Measurements from ENCODE around the gene SLC35F3. TPM values are rescaled to one million over a fixed set of nuclear protein-coding genes. Genes with fewer than 3 reads are reported as not detected.

Gene SLC35F3
- total and polyA plus RNA-seq, 9 of the 15 experiments (the other 6 are each of a cell fraction or from before 2014, with no cell fraction given), result 0.04 to 0.07 (median 0.04) TPM; not detected in 6

- POLR2A ChIA-PET, result no interaction called here
- Histone ChIP-seq H4K20me1 (replicated peaks; ENCODE audit: control insufficient read depth, insufficient read depth, low read length) (no peaks in the 10 kb centered on the region), H3K27ac (ENCODE audit: extremely low read depth, low read depth, low read length) (no peak overlapping the region), H3K4me2 (ENCODE audit: insufficient read depth, low read length) (no peak overlapping the region), H3K4me1 (replicated peaks in 1 of 2; ENCODE audit: control insufficient read depth in 2 of 2, insufficient read depth in 2 of 2, low read length in 2 of 2) (no peaks in the 10 kb centered on the region), H2AFZ (ENCODE audit: low read depth, low read length) (no peak overlapping the region), H3K27me3 (ENCODE audit: control insufficient read depth in 2 of 2, insufficient read depth in 2 of 2, low read length in 2 of 2) (peaks cover 3 to 7% of the 10 kb centered on the region in 2 experiments; a peak in 3 of 5 replicates), H3K36me3 (ENCODE audit: control insufficient read depth, insufficient read depth, low read length) (no peaks in the 10 kb centered on the region), H3K79me2 (ENCODE audit: control insufficient read depth, insufficient read depth, low read length) (no peaks in the 10 kb centered on the region), H3K9me1 (ENCODE audit: control insufficient read depth, insufficient read depth, low read length) (no peaks in the 10 kb centered on the region), H3K4me3 (no peak overlapping the region), H3K9me3 (replicated peaks; ENCODE audit: control insufficient read depth, insufficient read depth, low read depth, low read length) (no peaks in the 10 kb centered on the region), H3K9ac (ENCODE audit: insufficient read depth in 1 of 2, low read depth in 2 of 2, low read length in 2 of 2) (no peak overlapping the region)
- 1% methylated on average over 4 of the region's 4 CpGs for WGBS (ENCODE audit: insufficient coverage, low coverage, missing lambda C conversion rate)
- in situ Hi-C loops (cut with MboI), result no loop called here
- FAIRE-seq, result no peak
- CTCF ChIA-PET (ENCODE audit: low intra/inter-chr PET ratio), result interaction anchor here (0.7 kb wide), 1 partner anchor 42 kb away, joined by 3 read pairs; no protein-coding TSS in a partner anchor
- no TSS peak for BruUV-seq (replicated peaks)
- no peak for ATAC-seq
- TF ChIP-seq BDP1 (IDR thresholded peaks at IDR 0.05; ENCODE audit: insufficient read depth, insufficient read length) (no peak), TARDBP (IDR thresholded peaks at IDR 0.05) (no peak)
- no peak for DNase-seq (ENCODE audit: extremely low read depth in 1 of 4, low spot score in 3 of 4)
- intact Hi-C loops (cut with micrococcal nuclease), result no loop called here
Measured at GRCh38 chr1:234200566-234200965, 296.1 kb downstream of the SLC35F3 start.

DNA sequence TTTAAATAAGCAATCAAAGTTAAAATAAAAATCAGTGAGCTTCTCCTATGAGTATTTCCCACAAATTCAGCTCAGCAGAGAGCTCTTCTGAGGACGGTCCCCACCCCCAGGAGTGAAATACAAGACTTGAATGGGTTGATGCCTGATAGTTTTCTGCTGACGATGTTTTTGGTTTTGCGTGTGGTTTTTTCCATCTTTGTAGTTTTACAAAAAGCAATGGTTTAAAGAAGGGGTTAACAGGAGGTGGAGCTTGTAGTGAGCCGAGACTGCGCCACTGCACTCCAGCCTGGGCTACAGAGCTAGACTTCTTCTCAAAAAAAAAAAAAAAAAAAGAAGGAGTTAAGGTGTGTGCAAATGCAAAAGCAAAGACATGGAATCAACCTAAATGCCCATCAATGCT, 297.1 kb downstream of the SLC35F3 start:
- POLR2A ChIA-PET, result interaction anchor here (0.6 kb wide), 1 partner anchor 7 kb away, joined by 4 read pairs; no protein-coding TSS in a partner anchor
- no peak for DNase-seq (ENCODE audit: extremely low read depth in 1 of 4, low spot score in 3 of 4)
- in situ Hi-C loops (cut with MboI) (no loop called here), intact Hi-C loops (cut with micrococcal nuclease) (no loop called here)
- no peak overlapping the region for H3K4me2 ChIP-seq (ENCODE audit: insufficient read depth, low read length)
- H3K36me3 ChIP-seq (ENCODE audit: control insufficient read depth, insufficient read depth, low read length), result no peaks in the 10 kb centered on the region
- no peaks in the 10 kb centered on the region for H3K9me3 ChIP-seq (replicated peaks; ENCODE audit: control insufficient read depth, insufficient read depth, low read depth, low read length)
- no TSS peak for BruUV-seq (replicated peaks)
- no peak for FAIRE-seq
- no peaks in the 10 kb centered on the region for H4K20me1 ChIP-seq (replicated peaks; ENCODE audit: control insufficient read depth, insufficient read depth, low read length)
- H3K4me3 ChIP-seq, result no peak overlapping the region
- no peak for ATAC-seq
- H3K9me1 ChIP-seq (ENCODE audit: control insufficient read depth, insufficient read depth, low read length), result no peaks in the 10 kb centered on the region
- no peaks in the 10 kb centered on the region for H3K79me2 ChIP-seq (ENCODE audit: control insufficient read depth, insufficient read depth, low read length)
- CTCF ChIA-PET (ENCODE audit: low intra/inter-chr PET ratio), result no interaction called here
- no peak overlapping the region for H2AFZ ChIP-seq (ENCODE audit: low read depth, low read length)
- H3K27me3 ChIP-seq (ENCODE audit: control insufficient read depth in 2 of 2, insufficient read depth in 2 of 2, low read length in 2 of 2), result peaks cover 8 to 14% of the 10 kb centered on the region in 2 experiments
- WGBS (ENCODE audit: insufficient coverage, low coverage, missing lambda C conversion rate), result 3% methylated on average over 5 of the region's 5 CpGs
- H3K4me1 ChIP-seq (replicated peaks in 1 of 2; ENCODE audit: control insufficient read depth in 2 of 2, insufficient read depth in 2 of 2, low read length in 2 of 2), result no peaks in the 10 kb centered on the region
- no peak overlapping the region for H3K9ac ChIP-seq (ENCODE audit: insufficient read depth in 1 of 2, low read depth in 2 of 2, low read length in 2 of 2)
- H3K27ac ChIP-seq (ENCODE audit: extremely low read depth, low read depth, low read length), result no peak overlapping the region
- TF ChIP-seq RAD51 (IDR thresholded peaks at IDR 0.05; ENCODE audit: borderline replicate concordance, low read depth), result no peak
- TF ChIP-seq, protein P1, sequence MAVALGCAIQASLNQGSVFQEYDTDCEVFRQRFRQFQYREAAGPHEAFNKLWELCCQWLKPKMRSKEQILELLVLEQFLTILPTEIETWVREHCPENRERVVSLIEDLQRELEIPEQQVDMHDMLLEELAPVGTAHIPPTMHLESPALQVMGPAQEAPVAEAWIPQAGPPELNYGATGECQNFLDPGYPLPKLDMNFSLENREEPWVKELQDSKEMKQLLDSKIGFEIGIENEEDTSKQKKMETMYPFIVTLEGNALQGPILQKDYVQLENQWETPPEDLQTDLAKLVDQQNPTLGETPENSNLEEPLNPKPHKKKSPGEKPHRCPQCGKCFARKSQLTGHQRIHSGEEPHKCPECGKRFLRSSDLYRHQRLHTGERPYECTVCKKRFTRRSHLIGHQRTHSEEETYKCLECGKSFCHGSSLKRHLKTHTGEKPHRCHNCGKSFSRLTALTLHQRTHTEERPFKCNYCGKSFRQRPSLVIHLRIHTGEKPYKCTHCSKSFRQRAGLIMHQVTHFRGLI (CRISPR knock-in tag; IDR thresholded peaks at IDR 0.05), result no peak
- TF ChIP-seq FOXM1 (IDR thresholded peaks at IDR 0.05; ENCODE audit: low read depth), result no peak
- TF ChIP-seq FOXM1 (CRISPR knock-in tag; IDR thresholded peaks at IDR 0.05; ENCODE audit: low read depth), result no peak
- no peak for TF ChIP-seq ATF3 (IDR thresholded peaks at IDR 0.05)
- no peak for TF ChIP-seq ATF3 (CRISPR knock-in tag; conservative IDR thresholded peaks at IDR 0.05)
- TF ChIP-seq ZNF184 (CRISPR knock-in tag; IDR thresholded peaks at IDR 0.05), result no peak
- TF ChIP-seq PREB (CRISPR knock-in tag; IDR thresholded peaks at IDR 0.05), result no peak
- no peak for TF ChIP-seq GATA2 (CRISPR knock-in tag; IDR thresholded peaks at IDR 0.05)
- no peak for TF ChIP-seq HDAC8 (tag; IDR thresholded peaks at IDR 0.05)
- TF ChIP-seq U2AF2 (optimal IDR thresholded peaks at IDR 0.05; ENCODE audit: low read depth, low read length), result no peak
- TF ChIP-seq SP1 (CRISPR knock-in tag; IDR thresholded peaks at IDR 0.05), result no peak
- no peak for TF ChIP-seq ZNF778 (CRISPR knock-in tag; IDR thresholded peaks at IDR 0.05)

Measured in K562 (cell line).